Psoas muscle (tissue), 8 donors: ENCODE results near the gene LST1. TPM values are rescaled to one million over a fixed set of nuclear protein-coding genes. Genes with fewer than 3 reads are reported as not detected.
A peak's percentile ranks its signal among the peaks of the same experiment; 100 is the strongest.

Source experiments
- ATAC-seq, 4 donors: fragments of 200-7000 bp; cut with Tn5 transposase; one replicate each; pipeline ENCODE4 v1.9.1; 2020; ENCODE audit warnings: moderate library complexity in 3 of 4, mild to moderate bottlenecking in 2 of 4
- DNase-seq, 2 donors: peaks; one replicate each; pipeline ENCODE4 v3.0.0-alpha.2; 2020
- H3K27ac ChIP-seq: fragments of 200-600 bp; one replicate; pipeline ENCODE4 v1.8.0; 2022
- H3K27me3 ChIP-seq, 3 donors: fragments of 200-600 bp in 1 of 3; one replicate each; pipeline versions ENCODE4 v1.6.1 to v1.8.0; 2013 to 2022; ENCODE audit warnings: low read length in 2 of 3, mild to moderate bottlenecking in 2 of 3, moderate library complexity in 1 of 3; ENCODE audit not compliant: insufficient read depth in 3 of 3
- H3K36me3 ChIP-seq, 2 donors: fragments of 200-600 bp in 1 of 2; one replicate each; pipeline versions ENCODE4 v1.6.1 to v1.8.0; 2013 to 2022; ENCODE audit warnings: low read depth in 1 of 2, mild to moderate bottlenecking in 1 of 2, moderate library complexity in 1 of 2; ENCODE audit not compliant: insufficient read depth in 1 of 2
- H3K4me1 ChIP-seq: fragments of 200-600 bp; one replicate; pipeline ENCODE4 v1.8.0; 2022
- H3K4me3 ChIP-seq: fragments of 200-600 bp; one replicate; pipeline ENCODE4 v1.8.0; 2022; ENCODE audit warnings: mild to moderate bottlenecking
- H3K9me3 ChIP-seq: fragments of 200-600 bp; one replicate; pipeline ENCODE4 v1.8.0; 2022
- CTCF ChIP-seq: fragments of 200-600 bp; IDR thresholded peaks from one replicate; pipeline ENCODE4 v1.8.0; 2022; ENCODE audit warnings: antibody characterized with exemption
- WGBS, 3 donors: extraction: QIAGEN DNeasy Blood & Tissue Kit; methylation state at CpG; one replicate each; pipeline versions ENCODE4 v1.1.6 to v1.1.7; 2013; 5-methylcytosine and 5-hydroxymethylcytosine counted together
- intact Hi-C, 2 donors: fragments of 100-400 bp; cut with DNase I; formaldehyde crosslinking; loops; one replicate each; pipeline versions ENCODE4 v1.11.0 to v1.14.2; 2022
- polyA plus RNA-seq, 3 donors: library from polyadenylated mRNA; stranded (reverse); fragments of 200-250 nt; gene quantifications; one replicate each; pipeline ENCODE4 v1.2.3, GENCODE V29; 2013
- total RNA-seq, 4 donors: library from RNA; stranded (reverse); fragmentation: NEBNext Ultra II Directional in 2 of 4; extraction: Animal tissue kit (Norgen Biotek cat#: 25700) in 2 of 4; gene quantifications; one replicate each; pipeline versions ENCODE4 v1.2.1 to v1.2.4, GENCODE V29; 2021 to 2023
- donor health status: healthy with polysubstance abuse.
- donor health status: DM: no; HTN: no; CAD: no; lungs with moderate emphysema.
- donor health status: Bipolar disorder and iron deficiency.
- donor health status: healthy.
- donor health status: DM: yes; HTN: yes; CAD: no.
- donor health status: DM: no; HTN: no; CAD: no.
- donor health status: DM: no; HTN: no; CAD: no.
- donor health status: DM: yes; HTN: yes; CAD: no.

The LST1 gene
- total and polyA plus RNA-seq, 7 donors, result 1.2 to 5.6 (median 1.8) TPM

- intact Hi-C loops, result loop anchor here (2.0 to 5.0 kb wide), 3 partner anchors 17 to 32 kb away; partner anchors contain the start of genes ATP6V1G2 (in 2 of the 2) and NFKBIL1 (in 2 of the 2)
- ATAC-seq (no peak), DNase-seq (no peak)
- no peak for TF ChIP-seq CTCF
- no peaks in the 10 kb centered on the region for H3K27me3 ChIP-seq
- H3K9me3 ChIP-seq, result no peaks in the 10 kb centered on the region
- H3K4me1 ChIP-seq, result no peaks in the 10 kb centered on the region
- no peak overlapping the region for H3K27ac ChIP-seq
- H3K36me3 ChIP-seq, result no peaks in the 10 kb centered on the region
- peak overlapping the region; percentile 89 for H3K4me3 ChIP-seq
- 91 to 95% (median 95%) methylated on average over 8 of the region's 8 CpGs for WGBS, 3 donors
These were observed 6.3 kb upstream of the LST1 start for GRCh38 chr6:31579546-31580437.

GRCh38 chr6:31580438-31580740, 5.7 kb upstream of the LST1 start:
- no peaks in the 10 kb centered on the region for H3K4me1 ChIP-seq

GRCh38 chr6:31580807-31581433, 5.2 kb upstream of the LST1 start:
- Histone ChIP-seq H3K27me3 (no peaks in the 10 kb centered on the region), H3K36me3 (no peaks in the 10 kb centered on the region), H3K27ac (peak overlapping the region; percentile 75), H3K9me3 (no peaks in the 10 kb centered on the region), H3K4me3 (peak overlapping the region; percentile 89), H3K4me1 (no peaks in the 10 kb centered on the region)
- intact Hi-C loops, result loop anchor here (2.0 to 5.0 kb wide), 3 partner anchors 16 to 34 kb away; partner anchors contain the start of genes ATP6V1G2 (in 2 of the 2) and NFKBIL1 (in 2 of the 2)
- ATAC-seq (peak; percentile 98 to 100 (median 99)), DNase-seq (peak; percentile 91 to 95)
- peak; percentile 97 for TF ChIP-seq CTCF
- WGBS, 3 donors, result 0 to 1% (median 0%) methylated on average over 49 to 62 of the region's 62 CpGs

More at GRCh38 chr6:31580438-31580740, 5.7 kb upstream of the LST1 start:
- WGBS, 3 donors, result 34 to 41% (median 37%) methylated on average over 11 of the region's 11 CpGs
- DNase-seq (no peak), ATAC-seq (no peak)
- intact Hi-C loops, result loop anchor here (2.0 to 5.0 kb wide), 3 partner anchors 16 to 33 kb away; partner anchors contain the start of genes ATP6V1G2 (in 2 of the 2) and NFKBIL1 (in 2 of the 2)
- Histone ChIP-seq H3K4me3 (peak overlapping the region; percentile 89), H3K36me3 (no peaks in the 10 kb centered on the region), H3K27ac (peak overlapping the region; percentile 75), H3K9me3 (no peaks in the 10 kb centered on the region), H3K27me3 (no peaks in the 10 kb centered on the region)
- no peak for TF ChIP-seq CTCF

GRCh38 chr6:31581434-31582229, 4.4 kb upstream of the LST1 start:
- Histone ChIP-seq H3K36me3 (no peaks in the 10 kb centered on the region), H3K27me3 (no peaks in the 10 kb centered on the region), H3K4me3 (peak overlapping the region; percentile 89), H3K9me3 (no peaks in the 10 kb centered on the region), H3K27ac (peak overlapping the region; percentile 75), H3K4me1 (no peaks in the 10 kb centered on the region)
- intact Hi-C loops, result loop anchor here (2.0 to 5.0 kb wide), 3 partner anchors 15 to 34 kb away; partner anchors contain the start of genes ATP6V1G2 (in 2 of the 2) and NFKBIL1 (in 2 of the 2)
- ATAC-seq, result peak; percentile 12 to 55 (median 24)
- no peak for DNase-seq
- TF ChIP-seq CTCF, result no peak
- WGBS, 3 donors, result 24 to 30% (median 27%) methylated on average over 19 to 21 of the region's 21 CpGs
